A549 (cell line): Measurements from ENCODE around the gene OCA2. TPM values are rescaled to one million over a fixed set of nuclear protein-coding genes. Genes with fewer than 3 reads are reported as not detected.

Experiments used
- ATAC-seq, 2 experiments: fragments of 200-7000 bp in 1 of 2; fragments of >200 bp in 1 of 2; cut with Nextera tagmentation in 1 of 2; cut with Tn5 transposase in 1 of 2; 3 replicates each; pipeline versions ENCODE4 v1.8.0 to v1.9.1; 2018 to 2020; ENCODE audit warnings: mild to moderate bottlenecking in 1 of 2, moderate library complexity in 1 of 2
- CTCF ChIA-PET: fragments of 300-600 bp; sonication (Branson Sonifier 250); formaldehyde crosslinking; extraction: SDS; loops from one replicate; lab custom pipeline; 2021; ENCODE audit warnings: antibody characterized with exemption, inconsistent platforms; lab: Yijun Ruan, JAX
- POLR2A ChIA-PET: fragments of 350-600 bp; formaldehyde crosslinking; extraction: SDS; loops from one replicate; lab custom pipeline; 2021; ENCODE audit warnings: antibody characterized with exemption, inconsistent platforms; lab: Yijun Ruan, JAX
- DNase-seq, 2 experiments: peaks; one replicate each; pipeline versions ENCODE4 v3.0.0 to v3.0.0-alpha.2; 2011 to 2016; ENCODE audit warnings: low read depth in 1 of 2, low spot score in 1 of 2
- FAIRE-seq: peaks from 2 replicates; lab custom pipeline; 2011; peaks lifted over from hg19 to GRCh38; lab: Jason Lieb, UNC
- H3K27ac ChIP-seq, 2 experiments: fragments of >200 bp; sonication (Bioruptor Twin); formaldehyde crosslinking; 3 replicates each; pipeline ENCODE4 v1.5.1; 2016 to 2017
- H3K4me1 ChIP-seq: fragments of >200 bp; sonication (Bioruptor Twin); formaldehyde crosslinking; 3 replicates; pipeline ENCODE4 v1.6.1; 2016
- H3K4me2 ChIP-seq: fragments of >200 bp; sonication (Bioruptor Twin); formaldehyde crosslinking; 3 replicates; pipeline ENCODE4 v1.6.1; 2016
- H3K4me3 ChIP-seq: fragments of >200 bp; sonication (Bioruptor Twin); formaldehyde crosslinking; 3 replicates; pipeline ENCODE4 v1.5.1; 2016
- H3K9me3 ChIP-seq: fragments of >200 bp; sonication (Bioruptor Twin); formaldehyde crosslinking; 3 replicates; pipeline ENCODE4 v1.6.1; 2016
- BHLHE40 ChIP-seq: IDR thresholded peaks from 2 replicates; pipeline ENCODE4 v1.6.1; 2012; ENCODE audit warnings: low read depth, low read length, inconsistent platforms
- CHD4 ChIP-seq: fragments of 200-600 bp; sonication (generic); IDR thresholded peaks from 2 replicates; pipeline ENCODE4 v1.6.1; 2016; ENCODE audit warnings: antibody characterized with exemption, mild to moderate bottlenecking, borderline replicate concordance
- CTCF ChIP-seq: fragments of >200 bp; sonication (Bioruptor Twin); formaldehyde crosslinking; IDR thresholded peaks from 3 replicates; pipeline ENCODE4 v1.5.1; 2016
- E2F6 ChIP-seq: IDR thresholded peaks from 2 replicates; pipeline ENCODE4 v1.6.1; 2012; ENCODE audit warnings: low read depth, borderline replicate concordance
- EHF ChIP-seq: fragments of 250-450 bp; sonication (Bioruptor Pico); IDR thresholded peaks from 2 replicates; pipeline ENCODE4 v1.5.0; 2020; ENCODE audit warnings: mild to moderate bottlenecking
- EHMT2 ChIP-seq: fragments of 200-600 bp; sonication (generic); IDR thresholded peaks from 2 replicates; pipeline ENCODE4 v1.6.1; 2016; ENCODE audit warnings: antibody characterized with exemption, low read depth, mild to moderate bottlenecking, moderate library complexity
- EP300 ChIP-seq, 2 experiments: fragments of >200 bp; sonication (Bioruptor Twin); formaldehyde crosslinking; IDR thresholded peaks; 2 replicates in 1 of 2; 3 replicates in 1 of 2; pipeline ENCODE4 v1.6.1; 2016 to 2017
- FOXS1 ChIP-seq: fragments of 250-450 bp; sonication (Bioruptor Pico); IDR thresholded peaks from 2 replicates; pipeline ENCODE4 v1.5.0; 2020; ENCODE audit warnings: mild to moderate bottlenecking, moderate library complexity
- GATA3 ChIP-seq: IDR thresholded peaks from 2 replicates; pipeline ENCODE4 v1.6.1; 2012; ENCODE audit warnings: borderline replicate concordance
- HMGXB4 ChIP-seq: fragments of 250-450 bp; sonication (Bioruptor Pico); IDR thresholded peaks from 2 replicates; pipeline ENCODE4 v1.5.0; 2021; ENCODE audit warnings: mild to moderate bottlenecking, moderate library complexity, borderline replicate concordance
- JUN ChIP-seq, 2 experiments: fragments of >200 bp; sonication (Bioruptor Twin); formaldehyde crosslinking; IDR thresholded peaks; 2 replicates in 1 of 2; 3 replicates in 1 of 2; pipeline ENCODE4 v1.6.1; 2016 to 2017
- NPAS2 ChIP-seq: fragments of 250-450 bp; sonication (Bioruptor Pico); IDR thresholded peaks from 2 replicates; pipeline ENCODE4 v1.8.0; 2022; ENCODE audit warnings: mild to moderate bottlenecking, moderate library complexity, borderline replicate concordance
- POLR2AphosphoS2 ChIP-seq: conservative IDR thresholded peaks from 2 replicates; pipeline ENCODE4 v1.6.1; 2012; ENCODE audit warnings: low read length, improper control_type of control experiment, inconsistent platforms
- RAD21 ChIP-seq, 2 experiments: fragments of >200 bp in 1 of 2; sonication (Bioruptor Twin) in 1 of 2; formaldehyde crosslinking in 1 of 2; IDR thresholded peaks in 1 of 2; conservative IDR thresholded peaks in 1 of 2; 2 replicates in 1 of 2; 3 replicates in 1 of 2; pipeline ENCODE4 v1.6.1; 2012 to 2018; ENCODE audit warnings: inconsistent platforms in 1 of 2
- SMC3 ChIP-seq: fragments of >200 bp; sonication (Bioruptor Twin); formaldehyde crosslinking; IDR thresholded peaks from 3 replicates; pipeline ENCODE4 v1.6.1; 2018; ENCODE audit warnings: inconsistent platforms
- ZSCAN20 ChIP-seq: fragments of 250-450 bp; sonication (Bioruptor Pico); IDR thresholded peaks from 2 replicates; pipeline ENCODE4 v1.8.0; 2022; ENCODE audit warnings: mild to moderate bottlenecking, moderate library complexity
- WGBS: methylation state at CpG from one replicate; pipeline ENCODE4 v1.1.6; 2017; ENCODE audit errors: missing lambda C conversion rate; 5-methylcytosine and 5-hydroxymethylcytosine counted together
- polyA plus RNA-seq, 4 experiments: library from polyadenylated mRNA; depleted of rRNA in 3 of 4; stranded (reverse); fragments of >200 nt; fragmentation: RNase III in 1 of 4; extraction: RNeasy Plus Mini Kit Qiagen cat#74134 plus additional on column Dnase treatment in 1 of 4; gene quantifications; 2 replicates in 3 of 4; 3 replicates in 1 of 4; pipeline ENCODE4 v1.2.3, GENCODE V29; 2011 to 2017

OCA2 gene
- polyA plus RNA-seq, 2 of the 4 experiments (the other 2 are of a cell fraction) = 0.17 to 0.25 TPM

- TF ChIP-seq HMGXB4 (CRISPR knock-in tag) (no peak), E2F6 (no peak)
- TF ChIP-seq, all 56 proteins: peak for 0
These were observed 27.9 kb upstream of the OCA2 start (continued) for GRCh38 chr15:28127036-28127435.

- no peaks in the 10 kb centered on the region for H3K9me3 ChIP-seq
- H3K4me1 ChIP-seq = no peaks in the 10 kb centered on the region
- H3K27ac ChIP-seq = no peak overlapping the region
- no peak overlapping the region for H3K4me2 ChIP-seq
- no peak for TF ChIP-seq CHD4
- TF ChIP-seq BHLHE40 = no peak
- TF ChIP-seq FOXS1 (CRISPR knock-in tag) = no peak
- TF ChIP-seq EHMT2 = no peak
- peak; percentile 60; a peak in 4 of 5 replicates for TF ChIP-seq RAD21 (conservative IDR thresholded peaks at IDR 0.05 in 1 of 2, IDR thresholded peaks at IDR 0.05 in 1 of 2)
- peak; percentile 75 for TF ChIP-seq CTCF
- no peak for TF ChIP-seq EHF (CRISPR knock-in tag)
- no peak for TF ChIP-seq JUN (IDR thresholded peaks at IDR 0.05)
- TF ChIP-seq HMGXB4 (CRISPR knock-in tag) = no peak
- TF ChIP-seq POLR2AphosphoS2 = no peak
- no peak for TF ChIP-seq NPAS2
- no peak for TF ChIP-seq EP300 (IDR thresholded peaks at IDR 0.05)
- TF ChIP-seq GATA3 = no peak
- peak; percentile 31 for TF ChIP-seq SMC3
- TF ChIP-seq ZSCAN20 (CRISPR knock-in tag) = no peak
- H3K4me3 ChIP-seq = no peak overlapping the region
- ChIA-PET POLR2A (interaction anchor here (0.5 to 1.0 kb wide), 2 partner anchors 10 to 26 kb away, joined by 3 to 4 read pairs; no protein-coding TSS in a partner anchor), CTCF (interaction anchor here (0.6 to 7.0 kb wide), 21 partner anchors 8 to 1235 kb away, joined by 3 to 63 read pairs (median 5); partner anchors contain the start of gene OCA2)
- WGBS = 63% methylated on average over 17 of the region's 17 CpGs
- DNase-seq (peak; percentile 53 to 63), ATAC-seq (peak in 1 of 2 experiments; percentile 54; a peak in 3 of 6 replicates), FAIRE-seq (peak; percentile 70)
These were observed 26.8 kb upstream of the OCA2 start for GRCh38 chr15:28125673-28126651.
